HUDEP-2 (cell line): ENCODE data around the gene DCTN3.

Source experiments
- DNase-seq, 76 experiments: peaks; one replicate each; lab custom pipeline; 2025; ENCODE audit not compliant: unreplicated experiment in 76 of 76; lab: John Stamatoyannopoulos, UW

The DCTN3 gene

DNA sequence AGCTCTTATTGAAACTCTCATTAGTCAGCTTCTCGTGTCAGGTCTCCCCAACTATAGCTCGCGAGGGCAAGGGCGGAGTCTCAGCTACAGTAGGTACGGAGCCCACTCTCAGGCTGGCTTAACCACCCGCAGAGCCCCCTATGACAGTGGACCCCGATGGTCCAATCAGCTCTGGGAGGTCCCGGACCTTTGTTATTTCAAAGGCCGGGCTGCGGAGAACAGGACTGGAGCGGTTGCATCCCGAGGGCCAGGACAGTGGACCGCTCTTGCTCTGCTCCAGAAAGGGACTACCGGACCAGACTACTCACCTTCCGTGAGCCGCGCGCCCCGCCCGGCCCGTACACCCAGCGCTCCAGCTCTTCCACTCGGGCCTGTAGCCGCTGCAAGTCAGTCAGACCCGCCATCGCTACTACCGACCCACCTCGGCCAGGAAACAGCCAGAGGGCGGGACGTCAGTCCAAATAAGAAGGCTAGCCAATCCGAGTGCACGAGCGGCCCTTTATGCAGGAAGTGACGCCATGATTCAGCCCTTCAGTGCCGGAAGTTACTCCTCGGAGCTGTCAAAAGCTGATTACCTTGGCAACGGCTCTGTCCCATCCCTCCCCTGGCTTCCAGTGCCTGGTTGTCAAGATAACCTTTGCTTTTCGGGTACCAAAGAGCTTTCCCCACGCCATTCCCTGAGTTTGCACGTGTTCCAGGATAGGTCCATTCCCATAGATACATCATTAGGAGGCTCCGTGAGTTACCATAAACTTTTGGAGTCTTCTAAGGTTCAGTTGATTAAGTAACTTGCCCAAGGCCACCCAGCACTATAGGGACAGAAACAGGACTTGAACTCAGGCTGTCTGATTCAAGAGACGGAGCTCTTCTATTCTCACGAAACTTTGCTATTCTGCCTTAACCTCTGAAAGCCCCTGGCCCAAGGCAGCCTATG, at the start of gene DCTN3:
DCTN3 (minus strand) TSS at position 435 of the 934 bp plus-strand sequence; CDS start at position 404, 31 bp downstream.
- peak in 74 of 76 experiments; percentile 21 to 94 (median 87) for DNase-seq

DNA sequence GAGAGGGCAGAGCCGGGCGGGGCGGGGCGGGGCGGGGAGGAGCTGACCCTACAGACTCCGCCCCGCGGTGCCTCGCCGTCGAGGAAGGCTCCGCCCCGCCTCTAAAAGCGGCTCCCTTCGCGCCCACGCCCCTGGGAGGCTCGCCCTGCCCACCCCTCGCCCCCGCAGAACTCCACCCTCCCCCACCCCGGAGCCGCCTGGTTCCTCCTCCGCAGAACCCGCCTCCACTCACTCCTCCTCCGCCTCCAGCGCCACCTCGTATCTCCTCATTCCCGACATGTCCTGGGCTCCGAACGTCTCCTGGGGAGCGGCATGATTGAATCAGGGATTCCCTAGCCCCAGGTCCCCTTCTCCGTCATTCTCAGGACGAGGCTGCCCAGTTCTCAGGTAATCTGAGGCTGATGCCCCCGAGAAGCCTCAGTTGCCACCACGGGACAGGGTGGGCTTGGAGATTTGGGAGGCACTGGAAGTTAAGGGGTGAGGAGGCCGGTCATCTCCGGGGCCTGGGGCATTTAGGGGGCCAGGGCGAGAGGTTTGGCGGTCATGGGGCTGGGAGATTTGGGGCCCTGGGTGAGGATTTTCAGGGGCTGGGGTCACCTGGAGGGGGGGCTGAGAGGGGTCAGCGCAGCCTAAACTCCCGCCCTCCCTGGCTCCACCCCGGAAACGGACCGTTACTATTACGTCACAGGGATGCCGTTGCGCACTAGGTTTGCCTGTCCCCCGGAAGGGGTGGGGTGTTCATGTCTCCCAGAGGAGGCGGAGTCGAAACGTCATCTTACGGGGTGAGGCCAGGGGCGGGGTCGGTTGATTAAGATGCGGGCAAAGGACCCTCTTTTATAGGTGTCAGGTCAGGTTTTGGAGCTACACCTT, 45.3 kb upstream of the DCTN3 start:
- DNase-seq, result peak in 75 of 76 experiments; percentile 48 to 96 (median 90)

- peak in 1 of 76 experiments; percentile 92 for DNase-seq
These were observed 44.7 kb upstream of the DCTN3 start for GRCh38 chr9:34665067-34665380.

DNA sequence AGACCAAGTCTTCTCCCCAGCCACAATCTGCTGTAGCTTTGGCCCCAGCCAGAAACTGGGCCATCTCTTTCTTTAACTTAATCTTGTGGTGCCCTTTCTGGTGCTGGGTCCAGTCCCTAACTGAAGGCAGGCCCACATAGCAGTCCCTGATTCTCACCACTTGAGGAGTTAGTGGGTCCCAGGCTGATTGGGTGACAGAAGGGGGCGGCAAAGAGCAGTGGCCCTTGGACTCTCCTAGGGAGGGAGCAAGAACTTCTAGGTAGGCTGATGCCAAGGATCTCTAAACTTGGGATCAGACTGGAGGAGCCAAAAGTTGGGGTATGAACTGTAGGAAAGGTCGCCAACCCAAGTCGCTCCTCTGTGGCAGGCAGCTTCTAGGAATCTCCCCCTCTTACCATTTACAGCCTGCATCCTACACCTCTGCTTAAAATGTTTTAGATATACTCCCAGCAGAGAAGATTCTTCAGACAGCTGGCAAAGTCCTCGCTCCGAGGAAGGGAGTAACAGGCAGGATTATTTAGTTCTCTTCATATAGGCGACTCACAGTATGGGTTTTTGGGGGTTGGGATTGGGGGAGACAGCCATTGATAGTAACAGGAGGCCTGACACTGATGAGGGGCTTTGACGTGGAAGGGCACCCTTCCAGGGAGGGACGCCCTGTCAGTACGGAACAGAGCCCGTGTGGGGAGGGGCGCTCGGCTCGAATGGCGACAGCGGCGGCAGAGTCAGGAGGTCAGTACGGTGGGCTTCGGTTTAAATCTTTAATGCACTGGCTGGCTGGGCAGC, 44.2 kb upstream of the DCTN3 start:
- DNase-seq, result peak in 72 of 76 experiments; percentile 25 to 90 (median 73)

GRCh38 chr9:34663303-34663605, 43.0 kb upstream of the DCTN3 start:
- no peak for DNase-seq

- DNase-seq, result no peak
These were observed 42.4 kb upstream of the DCTN3 start, which contains the start of gene CCL27 for GRCh38 chr9:34662526-34663302. Gene CCL27, minus strand, starts transcription at chr9:34662657. Its CDS starts 24 bp downstream, at chr9:34662633.

- no peak for DNase-seq
These were observed 39.4 kb upstream of the DCTN3 start for GRCh38 chr9:34659592-34660253.

- no peak for DNase-seq
These were observed 38.2 kb upstream of the DCTN3 start for GRCh38 chr9:34658461-34658860.

DNA sequence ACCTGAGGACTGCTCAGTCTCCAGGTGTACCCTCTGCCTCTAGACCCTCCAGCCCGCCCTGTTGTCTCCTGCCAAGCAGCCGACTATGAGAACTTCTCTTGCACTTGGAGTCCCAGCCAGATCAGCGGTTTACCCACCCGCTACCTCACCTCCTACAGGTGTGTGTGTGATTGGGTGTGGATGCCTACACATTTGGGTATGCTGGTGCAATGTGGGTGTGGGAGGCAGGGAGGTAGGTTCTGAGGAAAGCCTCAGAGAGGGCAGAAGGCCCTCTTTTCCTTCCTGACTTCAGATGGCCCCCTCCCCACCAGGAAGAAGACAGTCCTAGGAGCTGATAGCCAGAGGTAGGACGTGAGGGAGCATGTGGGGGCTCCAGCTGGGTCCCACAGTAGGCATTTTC, 36.7 kb upstream of the DCTN3 start:
- DNase-seq, result no peak

- no peak for DNase-seq
These were observed 35.1 kb upstream of the DCTN3 start for GRCh38 chr9:34655394-34655793.

DNA sequence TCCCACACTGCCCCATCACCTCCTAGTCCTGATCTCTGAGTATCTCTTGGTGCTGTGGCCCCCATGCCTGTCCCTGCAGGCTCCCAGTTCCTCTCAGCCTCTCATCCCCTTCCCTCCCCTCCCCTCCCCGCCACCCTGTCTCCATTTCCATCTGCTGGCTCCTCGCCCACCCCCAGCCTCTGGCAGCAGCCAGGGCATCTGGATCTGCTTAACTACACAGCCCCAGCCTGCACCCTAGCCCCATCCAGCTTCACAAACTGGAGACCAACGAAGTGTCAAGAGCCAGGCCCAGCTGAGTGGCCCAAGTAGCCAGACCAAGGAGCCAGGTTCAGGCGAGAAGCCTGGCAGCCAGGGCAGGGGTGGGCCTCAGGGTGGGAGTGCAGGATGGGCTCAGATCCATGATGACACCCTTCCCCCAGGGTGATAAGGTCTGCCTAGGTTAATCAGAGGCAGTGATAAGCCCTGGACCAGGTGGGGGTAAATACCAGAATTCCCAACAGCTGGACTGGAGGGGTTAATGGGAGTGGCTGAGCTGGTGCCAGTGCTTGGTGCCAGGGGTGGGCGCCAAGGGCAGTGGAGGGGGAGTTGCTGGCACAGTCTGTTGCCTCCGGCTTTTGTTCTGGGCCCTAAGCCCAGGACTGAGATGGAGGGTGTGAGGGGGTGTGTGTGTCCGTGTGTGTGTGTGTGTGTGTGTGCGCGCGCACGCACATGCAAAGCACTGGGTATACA, 34.2 kb upstream of the DCTN3 start:
- no peak for DNase-seq

DNA sequence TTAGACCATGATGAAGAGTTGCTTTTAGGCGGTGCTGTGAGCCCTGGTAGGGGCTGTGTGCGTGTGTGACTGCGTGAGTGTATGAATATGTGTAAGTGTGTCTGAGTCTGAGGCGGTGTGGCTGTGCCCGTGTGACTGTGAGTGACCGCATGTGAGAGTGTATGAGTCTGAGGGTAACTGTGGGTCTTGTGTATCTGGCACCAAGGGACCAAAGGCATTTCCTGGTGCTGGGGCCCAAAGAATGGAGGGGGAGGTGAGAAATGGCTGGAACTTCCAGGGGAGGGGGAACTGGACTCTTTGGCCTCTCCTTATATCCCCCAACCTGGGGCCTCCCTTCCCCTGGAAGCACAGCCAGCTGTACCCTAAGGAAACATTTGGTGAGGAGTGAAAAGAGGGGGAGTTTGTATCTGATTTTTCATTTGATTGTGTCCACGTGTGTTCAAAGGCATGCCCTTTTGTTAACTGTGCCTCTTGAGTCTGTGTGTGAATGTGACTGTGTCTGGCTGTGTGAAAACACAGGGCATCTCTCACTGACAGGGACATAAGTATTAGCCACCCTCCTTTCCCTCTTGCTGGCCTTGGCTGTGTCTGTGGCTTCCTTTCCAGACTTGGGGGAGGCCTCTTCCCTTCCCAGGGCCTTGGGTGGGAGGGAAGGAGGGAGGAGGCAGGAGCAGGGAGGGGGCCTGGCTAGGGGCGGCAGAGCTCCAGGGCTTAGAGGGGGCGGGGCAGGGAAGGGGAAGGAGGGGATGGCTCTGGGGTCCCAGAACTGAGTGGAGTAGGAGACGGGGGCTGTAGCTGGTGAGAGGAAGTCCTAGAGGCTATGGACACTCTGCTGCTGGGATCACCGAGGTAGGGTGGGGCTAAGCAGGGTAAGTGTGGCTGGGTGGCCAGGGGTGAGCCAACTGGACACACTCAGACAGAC, 33.1 kb upstream of the DCTN3 start:
- no peak for DNase-seq

DNA sequence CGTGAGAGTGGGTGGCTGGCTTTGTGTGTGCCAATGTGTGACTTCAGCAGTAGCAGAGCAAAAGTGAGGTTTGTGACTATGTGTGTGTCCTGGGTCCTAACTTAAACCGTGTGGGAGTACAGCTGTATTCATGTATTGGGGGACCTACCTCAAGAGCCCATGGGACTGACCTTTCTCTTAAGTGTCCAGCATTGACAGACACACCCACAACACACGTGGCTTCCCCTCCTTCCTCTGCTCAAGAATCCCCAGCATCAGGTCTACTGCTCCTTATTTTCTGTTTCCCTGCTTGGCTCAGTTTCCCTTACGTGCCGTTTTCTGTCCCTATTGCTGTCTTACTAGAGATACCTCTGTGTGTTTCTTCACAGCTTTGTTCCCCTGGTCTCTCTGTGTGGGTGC, 32.3 kb upstream of the DCTN3 start:
- DNase-seq, result no peak

- peak in 72 of 76 experiments; percentile 48 to 97 (median 82) for DNase-seq
These were observed 31.7 kb upstream of the DCTN3 start, which contains the start of gene IL11RA for GRCh38 chr9:34651876-34652601. Gene IL11RA, plus strand, starts transcription at chr9:34652185. Its CDS starts 3,033 bp downstream, at chr9:34655218.

- DNase-seq, result no peak
These were observed 31.0 kb upstream of the DCTN3 start for GRCh38 chr9:34651321-34651720.

DNA sequence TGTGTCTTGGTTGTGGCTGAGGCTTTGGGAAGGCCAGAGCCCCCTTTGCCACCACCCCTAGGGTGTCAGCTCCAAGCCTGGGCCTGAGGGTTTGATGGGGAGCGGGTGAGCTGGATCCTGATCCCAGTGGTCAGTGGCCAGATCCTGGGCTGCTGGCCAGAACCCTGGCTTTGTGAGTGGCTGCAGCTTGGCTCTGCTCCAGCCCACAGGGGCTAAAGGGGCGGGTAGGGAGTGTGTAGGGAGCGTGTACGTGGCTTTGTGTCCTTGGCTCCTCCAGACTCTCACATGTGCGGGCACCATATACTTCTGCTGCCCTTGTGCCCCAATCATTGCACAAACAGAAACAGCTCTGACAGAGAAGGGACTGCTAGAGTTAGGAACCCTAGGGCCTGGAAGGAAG, 30.5 kb upstream of the DCTN3 start:
- DNase-seq, result no peak

GRCh38 chr9:34648673-34649072, 28.4 kb upstream of the DCTN3 start:
- DNase-seq, result no peak
